Loucy (cell line): Measurements from ENCODE around the gene RPL29.

ENCODE experiments used
- EZH2phosphoT487 ChIP-seq: fragments of 200-600 bp; IDR thresholded peaks from 2 replicates; pipeline ENCODE4 v1.6.1; 2018; ENCODE audit warnings: antibody characterized with exemption, mild to moderate bottlenecking, moderate library complexity, borderline replicate concordance
- TF ChIP-seq, protein P1 (sequence below): fragments of 200-600 bp; sonication (generic); conservative IDR thresholded peaks from 2 replicates; pipeline ENCODE4 v1.5.1; 2014; ENCODE audit warnings: mild to moderate bottlenecking, antibody characterized with exemption, low read length

DNA sequence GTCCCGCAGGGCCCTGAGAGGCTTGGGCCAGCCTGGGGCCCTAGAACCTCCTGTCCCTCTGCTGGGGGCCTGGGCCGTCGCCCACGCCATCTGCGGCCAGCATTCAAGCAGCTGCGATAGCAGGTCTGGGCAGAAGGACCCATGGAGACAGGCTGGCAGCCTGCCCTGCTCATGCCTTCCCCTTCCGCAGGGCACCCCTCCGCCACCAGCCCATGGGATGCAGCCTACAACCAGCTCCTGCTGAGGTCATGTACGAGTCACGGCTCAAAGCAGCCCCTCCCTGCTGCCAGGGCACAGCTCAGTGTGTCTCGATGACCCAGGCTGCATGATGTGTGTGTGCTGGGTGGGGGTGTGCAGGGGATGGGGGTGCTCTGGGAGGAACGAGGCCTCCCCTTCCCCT lies 32.9 kb upstream of the RPL29 start:
- TF ChIP-seq, protein P1, sequence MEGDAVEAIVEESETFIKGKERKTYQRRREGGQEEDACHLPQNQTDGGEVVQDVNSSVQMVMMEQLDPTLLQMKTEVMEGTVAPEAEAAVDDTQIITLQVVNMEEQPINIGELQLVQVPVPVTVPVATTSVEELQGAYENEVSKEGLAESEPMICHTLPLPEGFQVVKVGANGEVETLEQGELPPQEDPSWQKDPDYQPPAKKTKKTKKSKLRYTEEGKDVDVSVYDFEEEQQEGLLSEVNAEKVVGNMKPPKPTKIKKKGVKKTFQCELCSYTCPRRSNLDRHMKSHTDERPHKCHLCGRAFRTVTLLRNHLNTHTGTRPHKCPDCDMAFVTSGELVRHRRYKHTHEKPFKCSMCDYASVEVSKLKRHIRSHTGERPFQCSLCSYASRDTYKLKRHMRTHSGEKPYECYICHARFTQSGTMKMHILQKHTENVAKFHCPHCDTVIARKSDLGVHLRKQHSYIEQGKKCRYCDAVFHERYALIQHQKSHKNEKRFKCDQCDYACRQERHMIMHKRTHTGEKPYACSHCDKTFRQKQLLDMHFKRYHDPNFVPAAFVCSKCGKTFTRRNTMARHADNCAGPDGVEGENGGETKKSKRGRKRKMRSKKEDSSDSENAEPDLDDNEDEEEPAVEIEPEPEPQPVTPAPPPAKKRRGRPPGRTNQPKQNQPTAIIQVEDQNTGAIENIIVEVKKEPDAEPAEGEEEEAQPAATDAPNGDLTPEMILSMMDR: no peak
- no peak for TF ChIP-seq EZH2phosphoT487
